SK-N-SH treated with all-trans-retinoic acid at 6 μM for 48 hours (cell line): ENCODE measurements around the gene SLC4A3.

ENCODE experiments used
- ATAC-seq: fragments of 200-7000 bp; cut with Tn5 transposase; 3 replicates; pipeline ENCODE4 v1.9.1; 2020; ENCODE audit warnings: mild to moderate bottlenecking, moderate library complexity
- BACH2 ChIP-seq: fragments of 250-450 bp; sonication (Bioruptor Pico); IDR thresholded peaks from 2 replicates; pipeline ENCODE4 v1.9.0; 2021; ENCODE audit warnings: mild to moderate bottlenecking, borderline replicate concordance
- CSDC2 ChIP-seq: fragments of 250-450 bp; sonication (Bioruptor Pico); IDR thresholded peaks from 2 replicates; pipeline ENCODE4 v1.5.0; 2020; ENCODE audit warnings: mild to moderate bottlenecking, moderate library complexity
- ESRRG ChIP-seq: fragments of 250-450 bp; sonication (Bioruptor Pico); IDR thresholded peaks from 2 replicates; pipeline ENCODE4 v1.6.1; 2021; ENCODE audit warnings: mild to moderate bottlenecking
- PPARA ChIP-seq: fragments of 250-450 bp; sonication (Bioruptor Pico); IDR thresholded peaks from 2 replicates; pipeline ENCODE4 v1.5.0; 2020; ENCODE audit warnings: mild to moderate bottlenecking, borderline replicate concordance
- SNAI2 ChIP-seq: fragments of 250-450 bp; sonication (Bioruptor Pico); IDR thresholded peaks from 2 replicates; pipeline ENCODE4 v1.5.0; 2020; ENCODE audit warnings: mild to moderate bottlenecking, moderate library complexity
- TCF4 ChIP-seq: fragments of 250-450 bp; sonication (Bioruptor Pico); IDR thresholded peaks from 2 replicates; pipeline ENCODE4 v1.8.0; 2021; ENCODE audit warnings: mild to moderate bottlenecking, moderate library complexity, borderline replicate concordance
- TOX ChIP-seq: fragments of 250-450 bp; sonication (Bioruptor Pico); IDR thresholded peaks from 2 replicates; pipeline ENCODE4 v1.8.0; 2021; ENCODE audit warnings: mild to moderate bottlenecking, moderate library complexity, borderline replicate concordance
- ZC3H10 ChIP-seq: fragments of 250-450 bp; sonication (Bioruptor Pico); IDR thresholded peaks from 2 replicates; pipeline ENCODE4 v1.5.1; 2021; ENCODE audit warnings: mild to moderate bottlenecking, moderate library complexity
- ZFP30 ChIP-seq: fragments of 450-650 bp; formaldehyde crosslinking; IDR thresholded peaks from 2 replicates; pipeline ENCODE4 v1.5.0; 2022; ENCODE audit warnings: mild to moderate bottlenecking, moderate library complexity
- ZNF565 ChIP-seq: fragments of 450-650 bp; formaldehyde crosslinking; conservative IDR thresholded peaks from 2 replicates; pipeline ENCODE4 v1.5.0; 2020; ENCODE audit warnings: low read depth, mild to moderate bottlenecking, moderate library complexity
- TF ChIP-seq, protein P1 (sequence below): fragments of 250-450 bp; sonication (Bioruptor Pico); IDR thresholded peaks from 2 replicates; pipeline ENCODE4 v1.8.0; 2020; ENCODE audit warnings: mild to moderate bottlenecking, moderate library complexity, borderline replicate concordance
- TF ChIP-seq, protein P2 (sequence below): fragments of 250-450 bp; sonication (Bioruptor Pico); IDR thresholded peaks from 2 replicates; pipeline ENCODE4 v1.5.1; 2021; ENCODE audit warnings: mild to moderate bottlenecking, moderate library complexity
- TF ChIP-seq, protein P3 (sequence below): fragments of 250-450 bp; sonication (Bioruptor Pico); IDR thresholded peaks from 2 replicates; pipeline ENCODE4 v1.5.0; 2020; ENCODE audit warnings: mild to moderate bottlenecking, moderate library complexity
- TF ChIP-seq, protein P4 (sequence below): fragments of 250-450 bp; sonication (Bioruptor Pico); IDR thresholded peaks from 2 replicates; pipeline ENCODE4 v1.5.1; 2020; ENCODE audit warnings: low read depth, mild to moderate bottlenecking, moderate library complexity
- TF ChIP-seq, protein P5 (sequence below): fragments of 250-450 bp; sonication (Bioruptor Pico); IDR thresholded peaks from 2 replicates; pipeline ENCODE4 v1.8.0; 2021; ENCODE audit warnings: low read depth, mild to moderate bottlenecking, moderate library complexity, borderline replicate concordance

SLC4A3 gene

DNA sequence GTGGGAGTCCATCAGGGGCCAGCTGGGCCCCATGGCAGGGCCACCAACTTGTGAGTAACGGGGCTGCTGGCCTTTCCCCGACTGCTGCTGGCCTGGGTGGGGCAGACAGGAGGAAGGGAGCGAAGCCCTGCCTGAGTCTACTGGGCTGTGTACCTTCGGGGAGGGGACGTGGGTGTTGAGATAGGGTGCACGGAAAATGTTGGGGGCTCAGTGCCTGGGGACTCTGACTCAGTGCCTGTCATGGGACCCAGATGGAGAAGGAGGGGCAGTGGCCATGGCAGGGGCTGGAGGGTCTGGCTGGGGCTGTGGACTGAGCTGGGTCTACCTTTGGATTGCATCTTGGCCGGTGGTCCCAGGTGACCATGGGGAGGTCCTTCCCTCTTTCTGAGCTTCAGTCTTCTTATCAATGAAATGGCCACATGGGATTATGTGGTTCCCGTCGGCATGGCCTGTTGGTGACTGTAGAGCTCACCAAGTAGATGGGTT lies 4.0 kb downstream of the SLC4A3 start:
- TF ChIP-seq SNAI2 (CRISPR knock-in tag) (no peak), PPARA (CRISPR knock-in tag) (no peak)
- TF ChIP-seq, protein P1, sequence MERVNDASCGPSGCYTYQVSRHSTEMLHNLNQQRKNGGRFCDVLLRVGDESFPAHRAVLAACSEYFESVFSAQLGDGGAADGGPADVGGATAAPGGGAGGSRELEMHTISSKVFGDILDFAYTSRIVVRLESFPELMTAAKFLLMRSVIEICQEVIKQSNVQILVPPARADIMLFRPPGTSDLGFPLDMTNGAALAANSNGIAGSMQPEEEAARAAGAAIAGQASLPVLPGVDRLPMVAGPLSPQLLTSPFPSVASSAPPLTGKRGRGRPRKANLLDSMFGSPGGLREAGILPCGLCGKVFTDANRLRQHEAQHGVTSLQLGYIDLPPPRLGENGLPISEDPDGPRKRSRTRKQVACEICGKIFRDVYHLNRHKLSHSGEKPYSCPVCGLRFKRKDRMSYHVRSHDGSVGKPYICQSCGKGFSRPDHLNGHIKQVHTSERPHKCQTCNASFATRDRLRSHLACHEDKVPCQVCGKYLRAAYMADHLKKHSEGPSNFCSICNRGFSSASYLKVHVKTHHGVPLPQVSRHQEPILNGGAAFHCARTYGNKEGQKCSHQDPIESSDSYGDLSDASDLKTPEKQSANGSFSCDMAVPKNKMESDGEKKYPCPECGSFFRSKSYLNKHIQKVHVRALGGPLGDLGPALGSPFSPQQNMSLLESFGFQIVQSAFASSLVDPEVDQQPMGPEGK (CRISPR knock-in tag): no peak
- ATAC-seq: no peak

DNA sequence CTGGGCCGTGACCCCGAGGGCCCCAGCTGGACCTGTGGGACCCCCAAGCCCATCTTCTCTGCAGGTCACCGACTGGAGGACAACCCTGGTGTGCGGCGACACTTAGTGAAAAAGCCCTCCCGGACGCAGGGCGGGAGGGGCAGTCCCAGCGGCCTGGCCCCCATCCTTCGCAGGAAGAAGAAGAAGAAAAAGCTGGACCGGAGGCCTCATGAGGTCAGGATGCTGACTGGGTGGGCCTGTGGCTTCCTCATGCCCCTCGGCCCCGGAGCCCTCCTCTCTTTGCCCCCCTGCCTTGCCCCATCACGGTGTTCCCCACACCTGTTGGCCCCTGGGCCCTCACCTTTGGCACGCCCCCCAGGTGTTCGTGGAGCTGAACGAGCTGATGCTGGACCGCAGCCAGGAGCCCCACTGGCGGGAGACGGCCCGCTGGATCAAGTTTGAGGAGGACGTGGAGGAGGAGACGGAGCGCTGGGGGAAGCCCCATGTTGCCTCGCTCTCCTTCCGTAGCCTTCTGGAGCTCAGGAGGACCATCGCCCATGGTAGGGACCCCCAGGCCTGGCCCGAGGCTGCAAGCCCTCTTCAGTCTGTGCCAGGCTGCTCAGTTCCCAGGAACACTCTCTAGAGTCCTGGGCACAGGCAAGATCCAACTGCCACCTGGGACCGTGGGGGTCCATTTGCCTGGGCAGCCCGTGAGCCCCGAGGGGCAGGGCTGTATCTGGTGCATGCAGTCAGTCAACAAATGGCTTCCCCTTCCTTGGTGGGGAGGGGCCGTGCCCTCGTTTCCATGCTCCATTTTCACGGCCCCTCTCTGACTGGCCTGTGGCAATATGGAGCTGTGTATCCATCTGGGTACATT lies 4.7 kb downstream of the SLC4A3 start:
- ATAC-seq: no peak
- TF ChIP-seq ZNF565 (CRISPR knock-in tag): no peak
- no peak for TF ChIP-seq PPARA (CRISPR knock-in tag)
- TF ChIP-seq CSDC2 (CRISPR knock-in tag): no peak
- TF ChIP-seq, protein P2, sequence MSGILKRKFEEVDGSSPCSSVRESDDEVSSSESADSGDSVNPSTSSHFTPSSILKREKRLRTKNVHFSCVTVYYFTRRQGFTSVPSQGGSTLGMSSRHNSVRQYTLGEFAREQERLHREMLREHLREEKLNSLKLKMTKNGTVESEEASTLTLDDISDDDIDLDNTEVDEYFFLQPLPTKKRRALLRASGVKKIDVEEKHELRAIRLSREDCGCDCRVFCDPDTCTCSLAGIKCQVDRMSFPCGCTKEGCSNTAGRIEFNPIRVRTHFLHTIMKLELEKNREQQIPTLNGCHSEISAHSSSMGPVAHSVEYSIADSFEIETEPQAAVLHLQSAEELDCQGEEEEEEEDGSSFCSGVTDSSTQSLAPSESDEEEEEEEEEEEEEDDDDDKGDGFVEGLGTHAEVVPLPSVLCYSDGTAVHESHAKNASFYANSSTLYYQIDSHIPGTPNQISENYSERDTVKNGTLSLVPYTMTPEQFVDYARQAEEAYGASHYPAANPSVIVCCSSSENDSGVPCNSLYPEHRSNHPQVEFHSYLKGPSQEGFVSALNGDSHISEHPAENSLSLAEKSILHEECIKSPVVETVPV (CRISPR knock-in tag): no peak
- TF ChIP-seq, protein P1 (CRISPR knock-in tag): no peak
- TF ChIP-seq, protein P3, sequence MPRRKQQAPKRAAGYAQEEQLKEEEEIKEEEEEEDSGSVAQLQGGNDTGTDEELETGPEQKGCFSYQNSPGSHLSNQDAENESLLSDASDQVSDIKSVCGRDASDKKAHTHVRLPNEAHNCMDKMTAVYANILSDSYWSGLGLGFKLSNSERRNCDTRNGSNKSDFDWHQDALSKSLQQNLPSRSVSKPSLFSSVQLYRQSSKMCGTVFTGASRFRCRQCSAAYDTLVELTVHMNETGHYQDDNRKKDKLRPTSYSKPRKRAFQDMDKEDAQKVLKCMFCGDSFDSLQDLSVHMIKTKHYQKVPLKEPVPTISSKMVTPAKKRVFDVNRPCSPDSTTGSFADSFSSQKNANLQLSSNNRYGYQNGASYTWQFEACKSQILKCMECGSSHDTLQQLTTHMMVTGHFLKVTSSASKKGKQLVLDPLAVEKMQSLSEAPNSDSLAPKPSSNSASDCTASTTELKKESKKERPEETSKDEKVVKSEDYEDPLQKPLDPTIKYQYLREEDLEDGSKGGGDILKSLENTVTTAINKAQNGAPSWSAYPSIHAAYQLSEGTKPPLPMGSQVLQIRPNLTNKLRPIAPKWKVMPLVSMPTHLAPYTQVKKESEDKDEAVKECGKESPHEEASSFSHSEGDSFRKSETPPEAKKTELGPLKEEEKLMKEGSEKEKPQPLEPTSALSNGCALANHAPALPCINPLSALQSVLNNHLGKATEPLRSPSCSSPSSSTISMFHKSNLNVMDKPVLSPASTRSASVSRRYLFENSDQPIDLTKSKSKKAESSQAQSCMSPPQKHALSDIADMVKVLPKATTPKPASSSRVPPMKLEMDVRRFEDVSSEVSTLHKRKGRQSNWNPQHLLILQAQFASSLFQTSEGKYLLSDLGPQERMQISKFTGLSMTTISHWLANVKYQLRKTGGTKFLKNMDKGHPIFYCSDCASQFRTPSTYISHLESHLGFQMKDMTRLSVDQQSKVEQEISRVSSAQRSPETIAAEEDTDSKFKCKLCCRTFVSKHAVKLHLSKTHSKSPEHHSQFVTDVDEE: no peak
- no peak for TF ChIP-seq TCF4 (CRISPR knock-in tag)
- no peak for TF ChIP-seq ZC3H10 (CRISPR knock-in tag)
- TF ChIP-seq ZFP30 (CRISPR knock-in tag): no peak
- no peak for TF ChIP-seq BACH2 (CRISPR knock-in tag)
- no peak for TF ChIP-seq ESRRG (CRISPR knock-in tag)
- TF ChIP-seq, protein P4, sequence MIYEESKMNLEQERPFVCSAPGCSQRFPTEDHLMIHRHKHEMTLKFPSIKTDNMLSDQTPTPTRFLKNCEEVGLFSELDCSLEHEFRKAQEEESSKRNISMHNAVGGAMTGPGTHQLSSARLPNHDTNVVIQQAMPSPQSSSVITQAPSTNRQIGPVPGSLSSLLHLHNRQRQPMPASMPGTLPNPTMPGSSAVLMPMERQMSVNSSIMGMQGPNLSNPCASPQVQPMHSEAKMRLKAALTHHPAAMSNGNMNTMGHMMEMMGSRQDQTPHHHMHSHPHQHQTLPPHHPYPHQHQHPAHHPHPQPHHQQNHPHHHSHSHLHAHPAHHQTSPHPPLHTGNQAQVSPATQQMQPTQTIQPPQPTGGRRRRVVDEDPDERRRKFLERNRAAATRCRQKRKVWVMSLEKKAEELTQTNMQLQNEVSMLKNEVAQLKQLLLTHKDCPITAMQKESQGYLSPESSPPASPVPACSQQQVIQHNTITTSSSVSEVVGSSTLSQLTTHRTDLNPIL (CRISPR knock-in tag): no peak
- TF ChIP-seq, protein P5, sequence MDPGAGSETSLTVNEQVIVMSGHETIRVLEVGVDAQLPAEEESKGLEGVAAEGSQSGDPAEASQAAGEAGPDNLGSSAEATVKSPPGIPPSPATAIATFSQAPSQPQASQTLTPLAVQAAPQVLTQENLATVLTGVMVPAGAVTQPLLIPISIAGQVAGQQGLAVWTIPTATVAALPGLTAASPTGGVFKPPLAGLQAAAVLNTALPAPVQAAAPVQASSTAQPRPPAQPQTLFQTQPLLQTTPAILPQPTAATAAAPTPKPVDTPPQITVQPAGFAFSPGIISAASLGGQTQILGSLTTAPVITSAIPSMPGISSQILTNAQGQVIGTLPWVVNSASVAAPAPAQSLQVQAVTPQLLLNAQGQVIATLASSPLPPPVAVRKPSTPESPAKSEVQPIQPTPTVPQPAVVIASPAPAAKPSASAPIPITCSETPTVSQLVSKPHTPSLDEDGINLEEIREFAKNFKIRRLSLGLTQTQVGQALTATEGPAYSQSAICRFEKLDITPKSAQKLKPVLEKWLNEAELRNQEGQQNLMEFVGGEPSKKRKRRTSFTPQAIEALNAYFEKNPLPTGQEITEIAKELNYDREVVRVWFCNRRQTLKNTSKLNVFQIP (CRISPR knock-in tag): no peak
- TF ChIP-seq, all 23 proteins: peak for 0

DNA sequence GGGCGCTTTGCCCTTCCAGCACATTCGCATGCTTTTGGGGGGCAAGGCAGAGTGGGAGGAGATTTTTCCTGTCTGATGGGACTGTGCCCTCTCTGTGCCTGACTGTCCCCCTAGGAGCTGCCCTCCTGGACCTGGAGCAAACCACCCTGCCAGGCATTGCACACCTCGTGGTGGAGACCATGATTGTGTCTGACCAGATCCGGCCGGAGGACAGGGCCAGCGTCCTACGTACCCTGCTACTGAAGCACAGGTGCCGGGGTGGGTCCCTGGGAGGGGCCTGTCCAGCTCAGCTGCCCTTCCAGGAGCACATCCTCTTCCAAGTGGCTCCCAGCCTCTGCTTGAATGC lies 5.3 kb downstream of the SLC4A3 start:
- no peak for TF ChIP-seq TCF4 (CRISPR knock-in tag)
- no peak for TF ChIP-seq SNAI2 (CRISPR knock-in tag)
- no peak for TF ChIP-seq TOX (CRISPR knock-in tag)
- no peak for ATAC-seq
